NCI-H1092 treated with DMSO at 0.1 percent for 48 hours (cell line): ENCODE measurements around the gene CCDC63.
"Not testable (repeated sequence)": the region's sequence is repeated elsewhere in the genome, so short reads cannot be mapped to it uniquely, and the experiment has no call there.

Experiments used
- DNase-seq: peaks from one replicate; lab custom pipeline; 2025; lab: John Stamatoyannopoulos, UW

CCDC63 gene

DNA sequence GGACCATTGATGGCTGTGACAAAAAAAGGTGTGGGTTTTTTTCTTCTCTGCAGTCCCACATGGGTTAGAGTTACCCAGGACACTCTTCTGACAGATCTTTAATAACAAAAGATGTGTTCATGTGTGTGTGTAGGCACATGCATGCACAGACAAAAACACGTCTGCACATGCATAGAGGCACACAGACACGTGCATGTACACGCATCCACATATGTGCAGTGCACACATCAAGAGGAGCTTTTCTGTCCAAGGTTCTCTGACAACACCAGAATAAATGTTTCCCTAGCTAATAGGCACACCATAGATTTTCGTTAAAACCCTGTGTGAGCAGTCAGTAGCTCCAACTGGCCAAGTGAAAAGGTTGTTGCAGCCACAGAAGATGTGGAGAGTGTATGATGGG, 76.4 kb downstream of the CCDC63 start:
- DNase-seq, result no peak

DNA sequence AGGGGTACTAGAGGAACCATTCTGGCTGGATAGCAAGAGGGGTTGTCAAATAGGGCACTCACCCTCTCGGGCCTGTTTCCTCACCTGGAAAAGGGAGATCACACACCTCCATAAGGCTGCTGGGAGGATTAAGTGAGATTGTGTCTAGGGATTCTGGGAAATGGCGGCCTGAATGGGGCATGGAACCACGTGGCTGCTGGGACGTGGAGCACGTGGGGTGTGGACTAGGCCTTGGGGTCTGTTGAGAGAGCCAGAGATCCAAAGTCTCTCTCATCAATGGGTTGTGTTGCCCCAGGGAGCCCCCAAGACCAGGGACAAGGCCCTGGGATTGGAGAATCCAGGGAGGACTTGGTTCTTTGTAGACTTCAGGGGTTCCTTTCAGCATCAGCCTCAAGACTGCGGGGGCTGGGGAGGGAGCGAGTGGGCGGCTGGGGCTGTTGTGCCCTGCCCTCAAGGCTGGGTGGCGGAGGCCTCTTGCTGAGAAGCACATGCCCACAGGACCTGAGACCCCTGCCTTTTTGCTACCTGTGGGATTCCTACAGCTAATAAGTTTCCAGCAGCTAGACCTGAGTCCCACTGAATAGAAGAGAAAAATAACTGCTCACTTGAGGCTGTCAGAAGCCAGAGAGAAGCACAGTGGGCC, 77.0 kb downstream of the CCDC63 start:
- DNase-seq, result no peak

DNA sequence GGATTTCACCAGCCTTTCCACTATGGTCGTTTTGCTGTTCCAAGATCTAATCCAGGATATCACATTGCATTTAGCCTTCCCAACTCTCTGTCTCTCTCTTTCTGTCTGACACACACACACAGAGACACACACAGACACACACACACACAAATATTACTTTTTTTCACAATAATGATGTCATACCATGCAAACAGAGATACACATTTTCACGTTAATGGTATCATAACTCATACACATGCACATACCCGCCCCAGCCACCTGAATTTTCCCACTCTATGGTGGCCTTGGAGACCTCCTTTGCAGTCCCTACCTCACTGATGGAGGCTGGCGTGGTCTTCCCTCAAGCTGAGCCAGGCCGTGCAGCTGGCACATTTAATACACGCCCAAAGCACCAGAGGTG, 80.8 kb downstream of the CCDC63 start:
- no peak for DNase-seq

DNA sequence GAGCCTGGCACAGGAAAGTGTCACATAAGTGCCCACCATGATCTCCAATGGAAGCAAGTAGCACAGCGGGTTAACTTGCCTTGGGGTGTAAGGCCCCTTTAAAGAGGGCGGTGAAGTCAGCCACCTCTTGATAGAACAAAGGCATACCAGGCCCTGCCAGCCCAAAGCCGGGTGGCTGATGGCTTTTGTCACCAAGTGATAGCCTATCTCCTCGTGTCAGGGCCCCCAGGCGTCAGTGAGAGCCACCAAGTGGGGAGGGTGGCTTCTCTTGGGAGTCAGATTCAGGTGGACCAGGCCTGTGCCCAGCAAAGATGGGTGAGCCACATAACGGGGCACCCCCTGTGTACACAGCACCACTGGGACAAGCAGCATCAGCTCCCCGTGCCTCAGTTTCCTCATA, 81.9 kb downstream of the CCDC63 start:
- DNase-seq, result no peak

DNA sequence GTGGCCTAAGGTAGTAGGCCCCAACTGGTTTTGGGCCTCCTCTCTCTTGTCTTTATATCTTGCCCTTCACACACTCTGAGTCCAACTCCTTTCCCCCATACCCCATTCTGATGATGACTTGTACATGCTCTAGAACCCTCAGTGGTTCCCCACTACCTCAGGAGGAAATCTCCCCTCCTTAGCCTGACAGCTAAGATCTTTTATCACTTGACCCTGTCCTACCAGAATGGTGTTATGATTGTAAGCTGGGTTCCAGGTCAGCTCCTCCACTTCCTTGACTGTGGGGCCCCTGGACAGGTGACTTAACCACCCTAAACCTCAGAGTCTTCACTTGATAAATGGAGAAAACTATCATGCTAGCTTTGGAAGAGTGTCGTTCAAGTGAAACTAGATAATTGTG, 83.0 kb downstream of the CCDC63 start:
- no peak for DNase-seq

DNA sequence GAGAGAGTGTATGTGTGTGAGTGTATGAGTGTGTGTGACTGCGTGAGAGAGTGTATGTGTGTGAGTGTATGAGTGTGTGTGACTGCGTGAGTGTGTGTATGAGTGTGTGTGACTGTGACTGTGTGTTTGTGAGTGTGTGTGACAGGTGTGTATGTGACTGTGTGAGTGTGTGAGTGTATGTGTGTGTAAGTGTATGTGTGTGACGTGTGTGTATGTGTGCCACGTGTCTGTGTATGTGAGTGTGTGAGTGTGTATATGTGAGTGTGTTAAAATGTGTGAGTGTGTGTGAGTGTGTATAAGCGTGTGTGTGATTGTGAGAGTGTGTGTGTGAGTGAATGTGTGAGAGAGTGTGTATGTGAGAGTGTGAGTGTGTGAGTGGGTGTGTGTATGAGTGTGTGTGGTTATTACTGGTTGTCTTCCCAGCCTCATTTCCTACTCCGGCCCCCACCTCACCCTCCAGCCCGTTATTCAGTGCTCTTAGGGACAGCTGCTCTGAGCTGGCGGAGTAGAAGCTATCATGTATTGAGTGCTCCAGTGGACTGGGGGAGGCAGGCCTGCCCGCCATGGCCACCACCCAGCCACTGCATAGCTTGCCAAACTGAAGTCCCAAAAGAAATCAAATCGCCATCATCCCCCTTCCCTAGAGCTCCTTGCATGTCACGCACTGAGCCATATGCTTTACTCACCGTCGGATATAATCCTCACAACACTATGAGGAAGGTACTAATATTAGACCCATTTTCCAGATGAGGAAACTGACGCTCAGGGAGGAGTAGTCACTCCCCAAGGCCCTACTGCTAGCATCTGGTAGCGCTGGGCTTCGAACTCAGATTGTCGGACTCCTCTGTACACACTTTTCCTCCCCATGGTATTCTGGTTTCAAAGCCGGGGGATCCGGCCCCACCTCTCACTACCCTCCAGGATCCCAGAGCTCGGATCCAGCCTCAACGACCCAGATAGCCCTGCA, 83.8 kb downstream of the CCDC63 start:
- no peak for DNase-seq

DNA sequence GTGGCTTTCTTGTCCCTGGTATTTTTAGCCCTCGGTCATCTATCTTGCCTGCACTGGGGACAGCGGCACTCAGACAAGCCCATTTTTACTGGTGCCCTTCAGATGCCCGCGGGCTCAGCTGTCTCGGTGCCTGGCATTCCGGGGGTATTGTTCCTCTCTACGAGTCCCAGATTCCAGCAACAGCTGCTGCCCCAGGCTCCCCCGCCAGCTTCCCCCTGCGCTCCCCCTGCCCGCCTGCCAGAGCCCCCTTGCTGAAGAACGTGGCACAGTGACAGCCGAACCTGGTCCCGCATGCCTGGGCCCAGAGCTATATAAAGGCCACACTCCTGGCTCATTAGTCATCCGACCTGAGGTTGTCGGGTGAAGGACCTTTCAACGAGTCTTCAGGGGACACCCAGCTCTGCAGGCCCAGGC, 84.5 kb downstream of the CCDC63 start:
- DNase-seq, result no peak

DNA sequence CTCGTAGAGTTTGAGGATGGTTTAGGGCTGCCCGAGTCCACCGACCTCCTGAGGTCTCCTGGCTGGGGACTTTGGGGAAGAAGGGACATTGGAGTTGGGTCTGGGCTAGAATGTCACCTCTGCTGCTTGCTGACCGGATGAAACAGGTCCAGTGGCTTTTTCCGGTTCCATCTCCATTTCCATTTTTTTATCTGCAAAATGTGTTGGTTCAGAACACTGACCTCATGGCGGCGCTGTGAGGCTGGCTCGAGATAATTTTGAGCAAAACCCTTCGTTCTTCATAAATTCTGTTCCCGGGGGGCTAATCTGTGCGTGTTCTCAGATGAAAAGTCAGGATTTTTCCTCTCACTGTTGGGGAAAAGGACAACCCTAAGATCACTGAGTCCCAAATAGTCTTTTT, 85.3 kb downstream of the CCDC63 start:
- no peak for DNase-seq

DNA sequence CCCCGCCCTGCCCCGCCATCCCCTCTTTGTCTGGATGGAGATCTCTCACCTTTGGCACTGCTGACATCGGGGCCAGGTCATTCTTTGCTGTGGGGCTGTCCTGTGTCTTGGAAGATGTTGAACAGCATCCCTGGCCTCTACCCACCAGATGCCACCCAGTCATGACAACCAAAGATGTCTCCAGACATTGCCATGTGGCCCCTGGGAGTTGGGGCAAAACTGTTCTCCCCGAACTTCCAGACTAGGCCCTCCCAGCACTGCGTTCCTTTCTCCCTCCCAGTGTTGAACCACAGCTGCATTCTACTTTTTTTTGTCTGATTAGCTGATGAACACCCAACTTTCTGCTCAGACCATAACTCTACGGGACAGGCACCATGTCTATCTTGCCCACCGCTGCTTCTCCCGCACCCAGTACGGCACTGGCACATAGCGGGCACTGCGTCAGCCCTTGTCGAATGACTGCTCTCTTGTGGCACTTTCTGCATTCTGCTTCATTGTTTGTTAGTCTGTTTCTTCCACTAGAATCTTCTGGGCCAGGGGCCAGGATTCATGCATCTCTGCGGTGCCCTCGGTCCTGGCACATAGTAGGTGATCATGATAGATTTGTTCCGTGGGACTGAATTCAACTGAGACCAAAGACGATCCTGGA, 86.7 kb downstream of the CCDC63 start:
- DNase-seq, result no peak

DNA sequence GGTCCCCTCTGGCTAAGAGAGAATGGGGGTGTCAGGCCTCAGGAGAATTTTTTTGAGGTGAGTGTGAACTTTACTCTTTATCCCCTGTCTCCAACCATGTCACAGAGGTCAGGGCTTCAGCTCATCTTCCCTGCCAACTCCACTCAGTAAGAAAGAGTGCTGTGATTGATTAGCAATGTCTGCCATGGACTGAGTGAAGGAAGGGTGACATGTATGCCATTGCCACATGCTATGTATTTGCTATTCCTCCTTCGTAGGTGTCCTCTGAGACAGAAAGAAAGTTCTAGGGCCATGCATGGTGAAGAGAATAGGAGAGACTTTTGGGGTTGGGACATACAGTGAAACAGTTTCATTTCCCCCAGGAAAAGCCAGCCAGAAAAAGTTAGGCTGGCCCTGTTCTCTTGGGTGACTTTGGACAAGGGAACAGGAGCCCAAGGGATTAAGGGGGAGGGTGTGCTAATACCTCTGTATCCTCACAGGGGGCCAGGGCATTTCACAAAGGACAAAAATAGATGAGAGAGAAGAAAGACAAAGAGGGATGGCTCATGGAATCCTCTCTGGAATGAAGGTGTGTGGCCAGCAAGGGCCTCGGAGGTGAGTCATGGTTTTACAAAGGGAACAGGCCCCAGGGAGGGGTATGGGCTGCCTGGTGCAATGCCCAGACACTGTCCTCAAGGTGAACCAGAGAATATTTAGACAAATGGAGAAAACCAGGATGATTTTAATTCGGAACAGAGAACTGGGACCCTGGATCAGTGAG, 87.5 kb downstream of the CCDC63 start:
- DNase-seq, result no peak

DNA sequence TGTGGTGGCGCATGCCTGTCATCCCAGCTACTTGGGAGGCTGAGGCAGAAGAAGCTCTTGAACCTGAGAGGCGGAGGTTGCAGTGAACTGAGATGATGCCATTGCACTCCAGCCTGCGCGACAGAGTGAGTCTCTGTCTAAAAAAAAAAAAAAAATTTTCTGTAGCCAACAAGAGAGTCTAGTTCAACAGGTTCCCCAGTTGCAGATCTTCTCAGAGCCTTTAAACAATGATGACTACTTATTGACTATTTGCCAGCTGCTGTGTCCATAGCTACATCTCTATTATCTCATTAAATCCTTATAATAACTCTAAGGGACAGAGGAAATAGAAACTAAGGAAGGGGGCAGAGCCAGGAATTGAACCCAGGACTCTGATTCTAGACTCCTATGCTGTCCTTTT, 88.8 kb downstream of the CCDC63 start:
- DNase-seq, result no peak

DNA sequence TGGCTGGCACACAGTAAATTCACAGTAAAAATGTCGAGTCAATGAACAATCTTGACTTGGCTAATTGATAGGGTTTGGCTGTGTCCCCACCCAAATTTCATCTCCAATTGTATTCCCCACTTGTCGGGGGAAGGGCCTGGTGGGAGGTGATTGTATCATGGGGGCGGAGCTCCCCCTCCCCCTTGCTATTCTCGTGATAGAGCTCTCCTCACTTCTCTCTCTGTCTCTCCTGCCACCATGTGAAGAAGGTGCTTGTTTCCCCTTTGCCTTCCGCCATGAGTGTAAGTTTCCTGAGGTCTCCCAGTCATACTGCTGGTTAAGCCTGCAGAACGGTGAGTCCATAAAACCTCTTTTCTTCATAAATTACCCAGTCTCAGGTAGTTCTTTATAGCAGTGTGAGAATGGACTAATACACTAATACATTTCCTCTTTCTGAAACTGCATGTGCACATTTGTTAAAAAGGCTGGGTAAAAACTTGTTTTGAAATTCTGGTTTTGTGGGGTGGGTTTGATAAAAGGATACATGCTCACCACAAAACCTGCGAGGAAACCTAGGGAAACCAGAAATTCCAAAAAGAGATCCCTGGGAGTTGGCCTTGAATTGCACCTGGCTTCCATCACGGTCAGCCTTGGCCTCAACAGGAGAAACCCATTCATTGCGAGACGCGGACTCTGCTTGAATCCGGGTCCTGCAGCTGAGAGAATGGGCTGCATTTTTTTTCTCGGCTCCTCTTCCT, 89.7 kb downstream of the CCDC63 start:
- DNase-seq, result no peak

DNA sequence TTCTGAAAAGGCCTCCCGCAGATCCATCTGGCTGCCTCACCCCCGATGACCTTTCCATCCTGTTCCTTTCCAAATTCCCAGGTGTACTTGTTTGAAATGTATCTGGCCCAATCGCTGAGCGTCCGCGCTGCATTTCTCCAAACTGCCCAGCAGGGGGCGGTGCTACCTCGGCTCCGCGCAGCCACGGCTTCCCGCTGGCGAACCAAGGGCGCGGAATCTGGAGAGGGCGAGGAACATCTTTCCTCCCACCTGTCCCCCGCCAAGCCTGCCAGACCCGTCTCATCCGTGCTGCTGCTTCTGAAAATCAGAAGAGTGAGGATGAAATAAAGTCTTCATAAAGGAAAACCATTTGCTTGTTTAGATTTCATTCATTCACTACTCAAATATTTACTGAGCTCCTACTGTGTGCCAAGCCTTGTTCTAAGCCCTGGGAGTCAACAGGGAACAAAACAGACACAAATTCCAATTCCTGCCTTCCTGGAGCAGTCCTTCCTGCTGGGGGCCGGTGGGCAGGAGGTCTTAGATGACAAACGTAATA, 90.4 kb downstream of the CCDC63 start:
- DNase-seq, result peak; percentile 6

DNA sequence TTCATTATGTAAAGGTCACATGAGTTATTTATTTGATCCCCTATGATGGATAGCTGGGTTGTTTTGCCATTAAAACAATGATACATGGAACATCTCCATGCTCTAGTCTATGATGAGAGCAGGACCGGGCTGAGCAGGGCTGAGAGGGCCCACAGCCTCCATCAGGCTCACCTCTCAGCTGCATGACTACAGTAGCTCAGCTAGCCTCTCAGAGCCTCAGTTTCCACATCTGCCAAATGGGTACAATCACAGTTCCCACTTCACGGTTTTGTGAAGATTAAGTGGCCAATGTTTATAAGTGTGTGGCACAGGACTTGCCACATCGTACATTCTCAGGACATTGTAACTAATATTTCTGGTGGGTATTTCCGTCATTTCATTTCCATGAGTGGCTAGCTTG, 93.5 kb downstream of the CCDC63 start:
- DNase-seq, result no peak

DNA sequence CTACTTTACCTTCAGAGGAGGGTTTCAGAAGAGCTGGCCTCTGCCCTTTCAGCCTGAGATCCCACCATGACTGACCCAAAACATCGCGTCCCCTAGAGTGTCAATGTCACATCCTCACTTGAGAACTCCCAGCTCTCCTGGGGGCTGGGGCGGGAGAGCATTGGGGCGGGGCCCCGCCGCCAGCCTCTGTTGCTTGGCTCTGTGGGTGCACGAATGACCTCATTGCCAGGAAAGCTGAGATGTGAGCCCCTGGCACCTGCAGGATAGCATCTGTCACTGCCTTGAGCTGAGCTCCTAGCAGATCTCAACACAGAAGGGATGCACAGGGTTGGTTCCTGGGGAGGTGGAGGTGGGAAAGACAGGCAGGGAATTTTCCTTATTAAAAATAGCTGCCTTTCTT, 94.1 kb downstream of the CCDC63 start:
- no peak for DNase-seq

DNA sequence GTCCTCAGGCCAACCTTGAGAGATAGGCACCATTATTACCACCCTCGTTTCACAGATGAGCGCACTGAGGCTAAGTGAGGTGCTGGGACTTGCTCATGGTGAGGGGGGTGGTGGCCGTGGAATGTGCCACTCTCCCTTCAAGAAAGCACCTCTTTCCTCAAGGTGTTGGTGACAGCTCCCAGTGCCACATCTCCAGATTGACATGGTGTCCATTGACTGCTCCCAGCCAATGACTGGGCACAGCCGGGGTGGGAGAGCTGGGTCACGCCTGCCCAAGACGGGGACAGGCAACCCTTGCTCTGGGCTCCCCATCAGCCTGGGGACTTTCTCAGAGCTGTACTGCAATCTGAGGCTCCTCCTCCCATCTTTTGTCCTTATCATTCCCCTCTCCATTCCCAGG, 94.6 kb downstream of the CCDC63 start:
- DNase-seq, result no peak

DNA sequence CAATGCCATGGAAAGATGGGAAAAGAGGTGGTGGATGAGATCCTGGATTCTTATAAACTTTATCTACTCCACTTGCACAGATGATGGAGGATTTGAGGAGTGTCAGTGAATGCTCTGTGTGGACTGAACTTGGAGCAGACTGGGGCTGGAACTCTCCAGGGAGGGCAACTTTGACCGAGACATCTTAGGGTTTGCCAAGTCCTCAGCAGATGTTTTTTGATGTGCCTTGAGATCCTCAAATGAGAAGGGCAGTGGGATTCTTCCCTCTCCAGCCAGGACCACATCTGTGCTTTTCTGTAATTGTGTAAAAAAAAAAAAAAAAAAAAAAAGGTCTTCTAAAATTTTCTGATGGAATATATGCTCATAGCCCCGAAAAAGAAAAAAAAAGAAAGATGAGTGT, 96.6 kb downstream of the CCDC63 start:
- no peak for DNase-seq

DNA sequence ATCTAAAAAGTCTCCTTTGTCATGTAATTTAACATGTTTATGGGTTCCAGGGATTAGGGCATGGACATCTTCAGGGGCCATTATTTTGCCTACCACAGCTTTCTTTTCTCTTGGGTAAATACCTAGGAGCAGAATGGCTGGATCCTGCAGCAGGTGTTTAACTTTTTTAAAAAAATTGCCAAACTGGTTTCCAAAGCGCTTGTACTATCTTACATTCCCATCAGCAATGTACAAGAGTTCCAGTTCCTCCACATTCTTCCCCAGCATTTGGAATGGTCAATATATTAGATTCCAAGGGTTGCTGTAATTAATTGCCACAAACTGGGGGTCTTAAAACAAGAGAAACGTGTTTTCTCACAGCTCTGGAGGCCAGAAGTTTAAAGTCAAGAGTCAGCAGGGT, 101.3 kb downstream of the CCDC63 start:
- no peak for DNase-seq

DNA sequence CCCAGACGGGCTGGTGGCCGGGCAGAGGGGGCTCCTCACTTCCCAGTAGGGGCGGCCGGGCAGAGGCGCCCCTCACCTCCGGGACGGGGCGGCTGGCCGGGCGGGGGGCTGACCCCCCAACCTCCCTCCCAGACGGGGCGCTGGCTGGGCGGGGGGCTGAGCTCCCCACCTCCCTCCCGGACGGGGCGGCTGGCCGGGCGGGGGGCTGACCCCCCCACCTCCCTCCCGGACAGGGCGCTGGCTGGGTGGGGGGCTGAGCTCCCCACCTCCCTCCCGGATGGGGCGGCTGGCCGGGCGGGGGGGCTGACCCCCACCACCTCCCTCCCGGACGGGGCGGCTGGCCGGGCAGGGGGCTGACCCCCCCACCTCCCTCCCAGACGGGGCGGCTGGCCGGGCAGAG, 103.7 kb downstream of the CCDC63 start:
- DNase-seq, result not testable (repeated sequence)

DNA sequence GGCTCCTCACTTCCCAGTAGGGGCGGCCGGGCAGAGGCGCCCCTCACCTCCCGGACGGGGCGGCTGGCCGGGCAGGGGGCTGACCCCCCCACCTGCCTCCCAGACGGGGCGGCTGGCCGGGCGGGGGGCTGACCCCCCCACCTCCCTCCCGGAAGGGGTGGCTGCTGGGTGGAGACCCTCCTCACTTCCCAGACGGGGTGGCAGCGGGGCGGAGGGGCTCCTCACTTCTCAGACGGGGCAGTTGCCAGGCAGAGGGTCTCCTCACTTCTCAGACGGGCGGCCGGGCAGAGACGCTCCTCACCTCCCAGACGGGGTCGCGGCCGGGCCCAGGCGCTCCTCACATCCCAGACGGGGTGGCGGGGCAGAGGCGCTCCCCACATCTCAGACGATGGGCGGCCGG, 104.1 kb downstream of the CCDC63 start:
- not testable (repeated sequence) for DNase-seq
